T47D (cell line): ENCODE data around the gene PLEKHA6.

Source experiments
- DNase-seq, 2 experiments: peaks; one replicate each; pipeline versions ENCODE4 v3.0.0 to v3.0.0-alpha.2; 2011 to 2012; ENCODE audit warnings: low read depth in 1 of 2, low spot score in 1 of 2
- JUND ChIP-seq: IDR thresholded peaks from 2 replicates; pipeline ENCODE4 v1.6.1; 2012; ENCODE audit warnings: low read depth
- in situ Hi-C: cut with HindIII; loops from 2 replicates; pipeline ENCODE4 v1.10.0; 2016; ENCODE audit warnings: low sequenced_read_pairs, low pct_unique_long_range_greater_than_20kb

Gene PLEKHA6

DNA sequence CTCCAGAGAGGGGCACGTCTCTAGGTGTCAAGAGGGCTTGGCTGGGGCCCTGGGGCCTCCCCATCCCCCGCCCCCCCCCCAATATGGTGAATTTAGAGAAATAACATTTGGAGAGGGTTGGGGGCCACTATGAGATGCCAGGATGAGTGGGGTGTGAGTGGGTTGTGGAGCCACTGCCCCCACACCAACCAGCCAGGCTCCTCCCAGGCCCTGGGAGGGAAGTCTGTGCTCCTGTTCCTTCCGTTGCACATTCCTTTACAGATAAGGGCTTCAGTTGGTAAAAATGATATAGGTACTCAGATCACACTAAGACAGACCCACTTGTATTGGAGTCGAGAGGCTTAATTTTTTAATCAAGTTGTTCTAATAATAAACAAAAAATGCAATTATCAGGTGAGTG lies 585 bp upstream of the PLEKHA6 start:
- no peak for TF ChIP-seq JUND
- no peak for DNase-seq
- in situ Hi-C loops, result no loop called here

DNA sequence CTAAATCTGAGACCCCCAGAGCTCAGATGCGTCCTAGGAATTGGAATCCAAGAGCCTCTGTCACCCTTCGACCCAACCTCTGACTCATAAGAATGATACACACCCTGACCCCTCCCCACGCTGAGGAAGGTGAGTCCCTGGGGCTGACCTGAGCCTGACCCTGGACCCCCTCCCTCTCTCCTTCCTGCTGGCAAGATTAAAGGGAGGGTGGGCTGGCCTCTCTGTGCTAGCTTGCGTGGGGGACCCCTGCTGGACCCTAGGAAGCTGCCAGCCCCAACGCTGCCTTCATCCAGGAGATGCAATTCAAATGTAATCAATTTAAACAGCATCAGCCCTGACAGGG lies 627 bp downstream of the PLEKHA6 start:
- DNase-seq, result no peak
- in situ Hi-C loops, result no loop called here
- TF ChIP-seq JUND, result no peak

GRCh38 chr1:204358605-204359004 lies 1.1 kb downstream of the PLEKHA6 start:
- in situ Hi-C loops, result no loop called here
- TF ChIP-seq JUND, result no peak
- DNase-seq, result no peak

GRCh38 chr1:204357551-204358490 lies 1.9 kb downstream of the PLEKHA6 start:
- no peak for TF ChIP-seq JUND
- in situ Hi-C loops, result no loop called here
- DNase-seq, result no peak

GRCh38 chr1:204356997-204357396 lies 2.7 kb downstream of the PLEKHA6 start:
- in situ Hi-C loops, result no loop called here
- TF ChIP-seq JUND, result no peak
- no peak for DNase-seq

DNA sequence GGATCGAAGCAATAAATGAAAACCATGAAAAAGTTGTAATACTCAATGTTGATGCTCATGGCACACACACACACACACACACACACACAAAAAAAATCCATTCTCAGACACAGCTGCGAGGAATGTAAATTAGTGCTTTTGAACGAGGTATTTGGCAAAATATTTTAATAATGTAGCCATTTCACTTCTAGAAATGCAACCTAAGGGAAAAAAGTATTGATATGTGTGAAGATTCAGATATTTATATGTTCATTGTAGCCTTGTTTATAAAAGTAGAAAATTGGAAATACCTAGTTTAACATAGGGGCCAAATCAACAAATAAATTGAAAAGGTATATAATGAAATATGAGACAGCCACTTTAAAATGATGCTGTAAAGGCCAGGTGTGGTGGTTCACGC lies 3.8 kb downstream of the PLEKHA6 start:
- TF ChIP-seq JUND, result no peak
- DNase-seq, result no peak
- in situ Hi-C loops, result no loop called here

DNA sequence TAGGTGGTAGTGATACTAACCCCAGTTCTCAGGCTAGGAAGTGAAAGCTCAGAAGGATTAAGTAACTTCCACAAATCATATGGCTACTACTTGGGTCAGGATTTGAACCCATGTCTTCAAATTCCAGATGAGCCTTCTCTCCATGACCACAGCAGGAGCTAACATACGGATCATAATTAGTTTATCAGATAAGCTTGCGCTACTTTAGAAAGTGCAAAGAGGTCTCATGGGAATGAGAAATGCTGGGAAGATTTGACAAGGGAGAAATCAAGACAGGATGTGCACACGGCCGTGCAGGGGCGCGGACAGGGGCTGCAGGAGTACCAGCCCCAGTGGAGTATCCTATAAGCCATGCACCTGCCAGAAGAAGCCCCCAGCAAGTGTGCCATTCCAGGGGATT lies 5.2 kb downstream of the PLEKHA6 start:
- DNase-seq, result no peak
- in situ Hi-C loops, result no loop called here
- no peak for TF ChIP-seq JUND

GRCh38 chr1:204353213-204353910 lies 6.4 kb downstream of the PLEKHA6 start:
- in situ Hi-C loops, result no loop called here
- TF ChIP-seq JUND, result no peak

GRCh38 chr1:204350857-204351573 lies 8.7 kb downstream of the PLEKHA6 start:
- TF ChIP-seq JUND, result no peak
- DNase-seq, result no peak
- in situ Hi-C loops, result no loop called here

More at GRCh38 chr1:204353213-204353910, 6.4 kb downstream of the PLEKHA6 start:
- no peak for DNase-seq

DNA sequence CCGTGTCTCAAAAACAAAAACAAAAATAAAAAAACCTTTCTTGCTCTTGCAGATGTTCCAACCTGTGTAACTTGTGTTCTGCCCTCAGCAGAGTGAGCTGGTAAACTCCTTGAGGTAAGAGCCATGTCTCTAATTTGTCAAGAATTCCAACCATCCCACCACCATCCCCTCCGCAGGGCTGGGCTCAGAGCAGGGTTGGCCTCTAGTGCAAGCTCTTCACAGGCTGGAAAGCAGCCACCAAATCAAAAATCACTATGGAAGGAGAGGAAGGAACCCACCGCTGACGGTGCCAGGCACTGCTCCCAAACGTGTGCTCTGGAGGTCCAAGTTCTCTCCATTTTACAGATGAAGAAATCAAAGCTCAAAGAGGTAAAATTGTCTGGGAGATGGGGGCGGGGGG lies 9.4 kb downstream of the PLEKHA6 start:
- TF ChIP-seq JUND, result no peak
- no peak for DNase-seq
- in situ Hi-C loops, result no loop called here

- TF ChIP-seq JUND, result no peak
Measured at GRCh38 chr1:204349602-204350001, 10.1 kb downstream of the PLEKHA6 start.

DNA sequence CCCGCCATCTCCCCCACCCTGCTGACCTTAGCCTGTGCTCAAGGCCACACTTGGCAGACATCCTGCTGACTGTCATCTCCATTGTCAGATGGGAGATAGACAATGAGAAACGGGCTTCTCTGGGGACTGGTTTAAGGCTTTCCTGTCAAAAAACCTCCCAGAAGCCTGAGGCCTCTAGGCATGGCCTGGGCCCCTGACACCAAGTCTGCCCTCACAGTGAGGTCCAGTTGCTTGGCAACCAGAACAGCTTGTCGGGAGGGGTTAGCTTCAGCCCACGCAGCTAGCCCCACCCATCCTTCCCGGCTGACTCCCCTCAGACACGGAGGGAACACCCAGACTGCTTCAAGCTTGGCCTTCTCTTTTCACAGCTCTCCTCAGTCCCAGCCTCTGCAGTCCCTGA lies 11.0 kb downstream of the PLEKHA6 start:
- in situ Hi-C loops, result no loop called here
- TF ChIP-seq JUND, result no peak

More at GRCh38 chr1:204349602-204350001, 10.1 kb downstream of the PLEKHA6 start:
- in situ Hi-C loops, result no loop called here
- DNase-seq, result no peak

DNA sequence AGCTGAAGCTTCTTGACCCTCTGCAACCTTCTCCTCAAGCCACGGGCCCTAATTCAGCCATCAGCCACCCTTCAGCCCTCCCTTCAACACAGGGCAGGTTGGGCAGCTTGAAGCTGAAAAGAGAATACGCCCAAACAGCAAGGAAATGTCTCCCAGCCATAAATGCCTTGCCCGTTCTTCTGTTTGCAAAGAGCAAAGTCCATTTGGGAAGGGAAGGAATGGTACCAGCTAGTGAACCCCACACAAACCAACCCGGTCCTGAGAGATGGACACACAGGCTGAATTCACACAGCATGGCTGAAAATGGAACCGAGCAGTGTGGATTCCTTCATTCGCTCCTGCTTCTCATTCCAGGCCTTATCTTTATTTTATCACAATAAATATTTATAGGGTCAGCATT lies 11.5 kb downstream of the PLEKHA6 start:
- TF ChIP-seq JUND, result no peak
- no peak for DNase-seq
- in situ Hi-C loops, result no loop called here

More for the DNA sequence above, 11.0 kb downstream of the PLEKHA6 start:
- no peak for DNase-seq
